ENCODE results near the gene WASHC4.

Gene WASHC4

GRCh38 chr12:105100998-105101397 lies 6.5 kb upstream of the WASHC4 start:
- Mint-ChIP-seq H3K27me3 (peaks cover 26 to 37% of the 10 kb centered on the region in 2 donors), H3K27ac (no peak overlapping the region), H3K9me3 (no peaks in the 10 kb centered on the region), H3K4me3 (no peak overlapping the region), H3K4me1 (ENCODE audit: low read depth in 2 of 2) (no peaks in the 10 kb centered on the region), H3K36me3 (ENCODE audit: insufficient read depth) (no peaks in the 10 kb centered on the region)
- DNase-seq (no peak), ATAC-seq (replicated peaks) (no peak)

- H3K9me3 Mint-ChIP-seq, result no peaks in the 10 kb centered on the region
- H3K27ac Mint-ChIP-seq, result no peak overlapping the region
- H3K4me3 Mint-ChIP-seq, result no peak overlapping the region
- peaks cover 3 to 12% of the 10 kb centered on the region in 2 donors for H3K4me1 Mint-ChIP-seq (ENCODE audit: low read depth in 2 of 2)
- no peak for DNase-seq
- peaks cover 6% of the 10 kb centered on the region for H3K36me3 Mint-ChIP-seq (ENCODE audit: insufficient read depth)
- no peak for ATAC-seq (replicated peaks)
- H3K27me3 Mint-ChIP-seq, result peaks cover 26 to 46% of the 10 kb centered on the region in 2 donors
Measured at GRCh38 chr12:105102673-105103072, 4.9 kb upstream of the WASHC4 start.

- peaks cover 11% of the 10 kb centered on the region for H3K36me3 Mint-ChIP-seq (ENCODE audit: insufficient read depth)
- no peak overlapping the region for H3K4me3 Mint-ChIP-seq
Measured at GRCh38 chr12:105104762-105105161, 2.8 kb upstream of the WASHC4 start.

GRCh38 chr12:105106621-105107020 lies 910 bp upstream of the WASHC4 start:
- no peak for DNase-seq
- ATAC-seq (replicated peaks), result no peak
- no peaks in the 10 kb centered on the region for H3K9me3 Mint-ChIP-seq
- H3K27me3 Mint-ChIP-seq, result peaks cover 26% of the 10 kb centered on the region in 2 donors
- H3K4me3 Mint-ChIP-seq, result peak overlapping the region; percentile 96
- peaks cover 11% of the 10 kb centered on the region for H3K36me3 Mint-ChIP-seq (ENCODE audit: insufficient read depth)
- peaks cover 19 to 33% of the 10 kb centered on the region in 2 donors for H3K4me1 Mint-ChIP-seq (ENCODE audit: low read depth in 2 of 2)
- H3K27ac Mint-ChIP-seq, result peak overlapping the region; percentile 96

More at GRCh38 chr12:105104762-105105161, 2.8 kb upstream of the WASHC4 start:
- Mint-ChIP-seq H3K27me3 (peaks cover 26 to 33% of the 10 kb centered on the region in 2 donors), H3K9me3 (no peaks in the 10 kb centered on the region), H3K4me1 (ENCODE audit: low read depth in 2 of 2) (peaks cover 15 to 28% of the 10 kb centered on the region in 2 donors), H3K27ac (no peak overlapping the region)
- ATAC-seq (replicated peaks) (no peak), DNase-seq (no peak)

GRCh38 chr12:105107171-105107493 lies 399 bp upstream of the WASHC4 start:
- no peaks in the 10 kb centered on the region for H3K9me3 Mint-ChIP-seq
- H3K36me3 Mint-ChIP-seq (ENCODE audit: insufficient read depth), result peaks cover 11% of the 10 kb centered on the region
- peaks cover 22 to 36% of the 10 kb centered on the region in 2 donors for H3K4me1 Mint-ChIP-seq (ENCODE audit: low read depth in 2 of 2)
- no peak for ATAC-seq (replicated peaks)
- H3K27me3 Mint-ChIP-seq, result peaks cover 21 to 24% of the 10 kb centered on the region in 2 donors
- peak in 1 of 3 experiments; percentile 5 for DNase-seq
- H3K27ac Mint-ChIP-seq, result peak overlapping the region; percentile 96
- H3K4me3 Mint-ChIP-seq, result peak overlapping the region; percentile 96

- DNase-seq (no peak), ATAC-seq (replicated peaks) (no peak)
- H3K4me3 Mint-ChIP-seq, result peak overlapping the region; percentile 96
- peak overlapping the region; percentile 44 to 96 for H3K27ac Mint-ChIP-seq
- peaks cover 11% of the 10 kb centered on the region for H3K36me3 Mint-ChIP-seq (ENCODE audit: insufficient read depth)
- peaks cover 26 to 52% of the 10 kb centered on the region in 2 donors for H3K4me1 Mint-ChIP-seq (ENCODE audit: low read depth in 2 of 2)
- H3K9me3 Mint-ChIP-seq, result no peaks in the 10 kb centered on the region
- peaks cover 5 to 14% of the 10 kb centered on the region in 2 donors for H3K27me3 Mint-ChIP-seq
Measured at GRCh38 chr12:105109465-105110212, 2.1 kb downstream of the WASHC4 start.

GRCh38 chr12:105110851-105111250 lies 3.3 kb downstream of the WASHC4 start:
- no peak for DNase-seq
- H3K27me3 Mint-ChIP-seq, result peaks cover 0 to 9% of the 10 kb centered on the region in 2 donors
- H3K4me3 Mint-ChIP-seq, result no peak overlapping the region
- no peak overlapping the region for H3K27ac Mint-ChIP-seq
- H3K36me3 Mint-ChIP-seq (ENCODE audit: insufficient read depth), result peaks cover 19% of the 10 kb centered on the region
- H3K4me1 Mint-ChIP-seq (ENCODE audit: low read depth in 2 of 2), result peaks cover 26 to 52% of the 10 kb centered on the region in 2 donors
- no peak for ATAC-seq (replicated peaks)
- no peaks in the 10 kb centered on the region for H3K9me3 Mint-ChIP-seq

GRCh38 chr12:105113094-105113493 lies 5.6 kb downstream of the WASHC4 start:
- H3K36me3 Mint-ChIP-seq (ENCODE audit: insufficient read depth), result peaks cover 23% of the 10 kb centered on the region
- ATAC-seq (replicated peaks) (no peak), DNase-seq (no peak)
- no peaks in the 10 kb centered on the region for H3K9me3 Mint-ChIP-seq
- peaks cover 23 to 43% of the 10 kb centered on the region in 2 donors for H3K4me1 Mint-ChIP-seq (ENCODE audit: low read depth in 2 of 2)
- no peaks in the 10 kb centered on the region for H3K27me3 Mint-ChIP-seq
- no peak overlapping the region for H3K27ac Mint-ChIP-seq
- no peak overlapping the region for H3K4me3 Mint-ChIP-seq

GRCh38 chr12:105116969-105117368 lies 9.4 kb downstream of the WASHC4 start:
- Mint-ChIP-seq H3K9me3 (no peaks in the 10 kb centered on the region), H3K4me3 (no peak overlapping the region), H3K4me1 (ENCODE audit: low read depth in 2 of 2) (peaks cover 6 to 21% of the 10 kb centered on the region in 2 donors), H3K36me3 (ENCODE audit: insufficient read depth) (peaks cover 58% of the 10 kb centered on the region), H3K27me3 (no peaks in the 10 kb centered on the region), H3K27ac (no peak overlapping the region)
- no peak for ATAC-seq (replicated peaks)
- DNase-seq, result no peak

- Mint-ChIP-seq H3K27me3 (no peaks in the 10 kb centered on the region), H3K4me3 (no peak overlapping the region), H3K36me3 (ENCODE audit: insufficient read depth) (peaks cover 67% of the 10 kb centered on the region), H3K4me1 (ENCODE audit: low read depth in 2 of 2) (peaks cover 0 to 4% of the 10 kb centered on the region in 2 donors), H3K27ac (no peak overlapping the region), H3K9me3 (no peaks in the 10 kb centered on the region)
- ATAC-seq (replicated peaks) (no peak), DNase-seq (no peak)
Measured at GRCh38 chr12:105120551-105120950, 13.0 kb downstream of the WASHC4 start.

- no peak for ATAC-seq (replicated peaks)
- H3K27ac Mint-ChIP-seq, result peak overlapping the region in 1 of 2 donors; percentile 42
- H3K4me1 Mint-ChIP-seq (ENCODE audit: low read depth in 2 of 2), result peaks cover 7 to 23% of the 10 kb centered on the region in 2 donors
- no peaks in the 10 kb centered on the region for H3K27me3 Mint-ChIP-seq
- H3K36me3 Mint-ChIP-seq (ENCODE audit: insufficient read depth), result peaks cover 54% of the 10 kb centered on the region
- DNase-seq, result no peak
- no peaks in the 10 kb centered on the region for H3K9me3 Mint-ChIP-seq
- no peak overlapping the region for H3K4me3 Mint-ChIP-seq
Measured at GRCh38 chr12:105138248-105138647, 30.7 kb downstream of the WASHC4 start.

GRCh38 chr12:105141320-105141922 lies 33.9 kb downstream of the WASHC4 start:
- peaks cover 60% of the 10 kb centered on the region for H3K36me3 Mint-ChIP-seq (ENCODE audit: insufficient read depth)
- ATAC-seq (replicated peaks) (no peak), DNase-seq (no peak)
- H3K4me1 Mint-ChIP-seq (ENCODE audit: low read depth in 2 of 2), result peaks cover 0 to 4% of the 10 kb centered on the region in 2 donors
- H3K27me3 Mint-ChIP-seq, result no peaks in the 10 kb centered on the region
- no peak overlapping the region for H3K4me3 Mint-ChIP-seq
- H3K9me3 Mint-ChIP-seq, result no peaks in the 10 kb centered on the region
- H3K27ac Mint-ChIP-seq, result no peak overlapping the region

GRCh38 chr12:105142259-105142658 lies 34.7 kb downstream of the WASHC4 start:
- Mint-ChIP-seq H3K27ac (no peak overlapping the region), H3K36me3 (ENCODE audit: insufficient read depth) (peaks cover 68% of the 10 kb centered on the region), H3K4me1 (ENCODE audit: low read depth in 2 of 2) (no peaks in the 10 kb centered on the region), H3K9me3 (no peaks in the 10 kb centered on the region), H3K27me3 (no peaks in the 10 kb centered on the region), H3K4me3 (no peak overlapping the region)
- ATAC-seq (replicated peaks) (no peak), DNase-seq (no peak)

GRCh38 chr12:105156260-105156659 lies 48.7 kb downstream of the WASHC4 start:
- Mint-ChIP-seq H3K9me3 (no peaks in the 10 kb centered on the region), H3K27me3 (no peaks in the 10 kb centered on the region), H3K27ac (no peak overlapping the region), H3K4me3 (no peak overlapping the region), H3K4me1 (ENCODE audit: low read depth in 2 of 2) (no peaks in the 10 kb centered on the region), H3K36me3 (ENCODE audit: insufficient read depth) (peaks cover 46% of the 10 kb centered on the region)
- no peak for DNase-seq
- no peak for ATAC-seq (replicated peaks)

Data from effector memory CD8-positive, alpha-beta T cell (primary cell).